PFSK-1 (cell line): ENCODE results near the gene ANAPC2.

ENCODE experiments used
- FOXP2 ChIP-seq: optimal IDR thresholded peaks from 2 replicates; pipeline ENCODE3; 2011; ENCODE audit warnings: borderline replicate concordance, control low read depth, inconsistent platforms; ENCODE audit not compliant: insufficient read depth; ENCODE audit errors: extremely low read length, extremely low read depth
- POLR2AphosphoS5 ChIP-seq: IDR thresholded peaks from 2 replicates; pipeline ENCODE4 v1.6.1; 2012; ENCODE audit warnings: low read depth, mild to moderate bottlenecking, control low read depth, low read length, moderate library complexity
- REST ChIP-seq, 2 experiments: IDR thresholded peaks; 2 replicates each; pipeline versions ENCODE4 v1.6.1 to v1.8.0; 2011 to 2012; ENCODE audit warnings: low read depth in 2 of 2, low read length in 2 of 2, control low read depth in 1 of 2, inconsistent platforms in 1 of 2, mild to moderate bottlenecking in 1 of 2, moderate library complexity in 1 of 2; ENCODE audit not compliant: insufficient read depth in 1 of 2
- SIN3A ChIP-seq: IDR thresholded peaks from 2 replicates; pipeline ENCODE4 v1.6.1; 2012; ENCODE audit warnings: mild to moderate bottlenecking, low read length, moderate library complexity, borderline replicate concordance; ENCODE audit not compliant: insufficient read depth
- TAF1 ChIP-seq: IDR thresholded peaks from 2 replicates; pipeline ENCODE4 v1.6.1; 2012; ENCODE audit warnings: low read length, control low read depth, borderline replicate concordance; ENCODE audit not compliant: insufficient read depth

ANAPC2 gene

DNA sequence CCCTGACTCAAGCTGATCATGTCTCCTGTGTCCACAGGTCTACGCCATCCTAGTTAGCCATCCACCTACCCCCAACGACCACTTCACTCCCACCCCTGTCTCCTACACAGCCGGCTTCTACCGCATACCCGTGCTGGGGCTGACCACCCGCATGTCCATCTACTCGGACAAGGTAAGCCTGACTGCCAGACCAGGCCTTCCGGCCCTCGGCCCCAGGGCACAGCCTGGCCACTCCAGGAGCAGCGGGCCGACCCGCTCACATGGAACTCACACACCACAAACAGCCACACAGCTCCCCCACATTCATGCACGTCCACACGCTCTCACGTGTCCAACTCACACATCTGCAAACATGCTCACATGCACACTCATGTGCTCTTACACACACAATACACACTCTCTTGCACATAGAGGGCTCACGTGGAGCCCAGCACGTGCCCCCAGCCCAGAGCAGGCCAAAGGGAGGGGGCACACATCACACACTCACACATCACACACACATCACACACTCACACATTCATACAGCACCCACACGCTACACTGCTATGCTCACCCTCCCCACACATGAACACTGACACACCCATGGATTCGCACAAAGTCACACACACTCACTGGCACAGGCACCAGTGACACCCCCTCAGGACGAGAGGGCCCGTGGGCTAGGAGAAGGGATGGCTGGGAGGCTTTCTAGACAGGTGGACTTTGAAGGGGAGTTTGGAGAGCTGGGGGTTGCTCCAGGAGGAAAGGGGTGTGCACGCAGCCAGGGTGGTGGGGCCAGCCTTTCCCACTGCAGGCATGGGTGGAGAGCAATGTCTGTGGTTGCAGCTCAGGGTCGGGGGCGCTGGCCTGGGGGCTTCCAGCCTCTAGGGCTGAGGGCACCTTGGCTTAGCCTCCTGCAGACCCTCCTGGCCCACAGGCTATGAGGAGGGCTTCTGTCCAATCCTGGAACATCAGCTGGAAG lies 46.1 kb downstream of the ANAPC2 start:
- TF ChIP-seq REST (IDR thresholded peaks at IDR 0.05; ENCODE audit: insufficient read depth in 1 of 2, low read depth in 2 of 2, low read length in 2 of 2) (no peak), POLR2AphosphoS5 (no peak), FOXP2 (no peak), SIN3A (no peak), TAF1 (no peak)

GRCh38 chr9:137141050-137141810 lies 47.1 kb downstream of the ANAPC2 start:
- TF ChIP-seq FOXP2 (no peak), POLR2AphosphoS5 (no peak), TAF1 (no peak), REST (IDR thresholded peaks at IDR 0.05; ENCODE audit: insufficient read depth in 1 of 2, low read depth in 2 of 2, low read length in 2 of 2) (no peak)

- peak; percentile 35 to 67; a peak in 1 of 4 replicates for TF ChIP-seq REST (IDR thresholded peaks at IDR 0.05; ENCODE audit: insufficient read depth in 1 of 2, low read depth in 2 of 2, low read length in 2 of 2)
- TF ChIP-seq TAF1: no peak
These were observed 48.0 kb downstream of the ANAPC2 start for GRCh38 chr9:137140151-137141012.

DNA sequence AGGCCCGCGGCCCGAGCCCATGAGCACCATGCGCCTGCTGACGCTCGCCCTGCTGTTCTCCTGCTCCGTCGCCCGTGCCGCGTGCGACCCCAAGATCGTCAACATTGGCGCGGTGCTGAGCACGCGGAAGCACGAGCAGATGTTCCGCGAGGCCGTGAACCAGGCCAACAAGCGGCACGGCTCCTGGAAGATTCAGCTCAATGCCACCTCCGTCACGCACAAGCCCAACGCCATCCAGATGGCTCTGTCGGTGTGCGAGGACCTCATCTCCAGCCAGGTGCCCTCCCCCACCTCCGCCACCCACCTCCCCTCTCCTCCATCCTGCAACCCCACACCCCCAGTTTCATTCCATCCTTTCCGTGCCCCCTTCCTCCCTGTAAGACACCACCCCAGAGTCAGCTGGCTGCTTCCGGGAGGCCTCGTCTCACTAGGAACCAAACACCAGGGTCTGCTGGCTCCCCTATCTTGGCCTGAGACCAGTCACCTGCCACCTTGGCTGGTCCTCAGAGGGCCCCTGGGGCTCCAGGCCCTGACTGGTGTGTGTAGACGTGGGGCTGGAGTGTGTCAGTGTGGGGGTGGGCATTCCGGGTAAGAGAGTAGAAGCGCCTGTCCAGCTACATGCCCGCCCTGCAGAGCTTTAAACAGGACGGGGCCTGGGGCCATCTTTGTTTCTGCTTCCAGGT lies 48.8 kb downstream of the ANAPC2 start:
- TF ChIP-seq SIN3A: no peak
- TF ChIP-seq TAF1: no peak
- TF ChIP-seq POLR2AphosphoS5: no peak
- no peak for TF ChIP-seq FOXP2
- TF ChIP-seq REST (IDR thresholded peaks at IDR 0.05; ENCODE audit: insufficient read depth in 1 of 2, low read depth in 2 of 2, low read length in 2 of 2): no peak
